ENCODE data around the gene UMODL1.

- no peak for TF ChIP-seq POLR2A (IDR thresholded peaks at IDR 0.05)
- TF ChIP-seq CTCF (IDR thresholded peaks at IDR 0.05): no peak
Observed at GRCh38 chr21:42182713-42183371, 111.7 kb downstream of the UMODL1 start.

All from stomach (tissue), 4 donors.